Middle frontal gyrus (tissue), 1 donor: ENCODE results near the gene LRFN2.

Experiments
- DNase-seq: peaks from one replicate; pipeline ENCODE4 v3.0.0-alpha.2; 2015; ENCODE audit warnings: low spot score; ENCODE audit errors: extremely low spot score

The LRFN2 gene

GRCh38 chr6:40587240-40588069, at the start of gene LRFN2:
LRFN2 (minus strand) TSS chr6:40587364.
- DNase-seq, result no peak

- no peak for DNase-seq
Measured at GRCh38 chr6:40634429-40634828, 47.3 kb upstream of the LRFN2 start.

- DNase-seq, result no peak
Measured at GRCh38 chr6:40631744-40632143, 44.6 kb upstream of the LRFN2 start.

- no peak for DNase-seq
Measured at GRCh38 chr6:40630488-40630887, 43.3 kb upstream of the LRFN2 start.

GRCh38 chr6:40630051-40630450, 42.9 kb upstream of the LRFN2 start:
- DNase-seq, result no peak

GRCh38 chr6:40629463-40629862, 42.3 kb upstream of the LRFN2 start:
- DNase-seq, result no peak

- no peak for DNase-seq
Measured at GRCh38 chr6:40627316-40627715, 40.2 kb upstream of the LRFN2 start.

GRCh38 chr6:40626886-40627285, 39.7 kb upstream of the LRFN2 start:
- no peak for DNase-seq

- no peak for DNase-seq
Measured at GRCh38 chr6:40623932-40624331, 36.8 kb upstream of the LRFN2 start.

GRCh38 chr6:40623178-40623577, 36.0 kb upstream of the LRFN2 start:
- DNase-seq, result no peak

GRCh38 chr6:40620574-40621240, 33.5 kb upstream of the LRFN2 start:
- DNase-seq, result no peak

GRCh38 chr6:40614671-40615070, 27.5 kb upstream of the LRFN2 start:
- DNase-seq, result no peak

GRCh38 chr6:40611912-40612311, 24.7 kb upstream of the LRFN2 start:
- no peak for DNase-seq

- no peak for DNase-seq
Measured at GRCh38 chr6:40611434-40611833, 24.3 kb upstream of the LRFN2 start.

GRCh38 chr6:40610229-40610628, 23.1 kb upstream of the LRFN2 start:
- DNase-seq, result no peak

- no peak for DNase-seq
Measured at GRCh38 chr6:40606981-40607380, 19.8 kb upstream of the LRFN2 start.

GRCh38 chr6:40606526-40606925, 19.4 kb upstream of the LRFN2 start:
- DNase-seq, result peak; percentile 44

GRCh38 chr6:40604082-40604481, 16.9 kb upstream of the LRFN2 start:
- DNase-seq, result no peak

- no peak for DNase-seq
Measured at GRCh38 chr6:40599555-40599954, 12.4 kb upstream of the LRFN2 start.

- DNase-seq, result no peak
Measured at GRCh38 chr6:40598516-40598915, 11.4 kb upstream of the LRFN2 start.

GRCh38 chr6:40597301-40597700, 10.1 kb upstream of the LRFN2 start:
- no peak for DNase-seq

- DNase-seq, result no peak
Measured at GRCh38 chr6:40588480-40588879, 1.3 kb upstream of the LRFN2 start.

GRCh38 chr6:40588070-40588384, 863 bp upstream of the LRFN2 start:
- DNase-seq, result no peak
